OCI-M2 (cell line): ENCODE results near the gene SPNS2.

Experiments used
- DNase-seq: peaks from one replicate; lab custom pipeline; 2025; ENCODE audit not compliant: unreplicated experiment; lab: John Stamatoyannopoulos, UW

Gene SPNS2

DNA sequence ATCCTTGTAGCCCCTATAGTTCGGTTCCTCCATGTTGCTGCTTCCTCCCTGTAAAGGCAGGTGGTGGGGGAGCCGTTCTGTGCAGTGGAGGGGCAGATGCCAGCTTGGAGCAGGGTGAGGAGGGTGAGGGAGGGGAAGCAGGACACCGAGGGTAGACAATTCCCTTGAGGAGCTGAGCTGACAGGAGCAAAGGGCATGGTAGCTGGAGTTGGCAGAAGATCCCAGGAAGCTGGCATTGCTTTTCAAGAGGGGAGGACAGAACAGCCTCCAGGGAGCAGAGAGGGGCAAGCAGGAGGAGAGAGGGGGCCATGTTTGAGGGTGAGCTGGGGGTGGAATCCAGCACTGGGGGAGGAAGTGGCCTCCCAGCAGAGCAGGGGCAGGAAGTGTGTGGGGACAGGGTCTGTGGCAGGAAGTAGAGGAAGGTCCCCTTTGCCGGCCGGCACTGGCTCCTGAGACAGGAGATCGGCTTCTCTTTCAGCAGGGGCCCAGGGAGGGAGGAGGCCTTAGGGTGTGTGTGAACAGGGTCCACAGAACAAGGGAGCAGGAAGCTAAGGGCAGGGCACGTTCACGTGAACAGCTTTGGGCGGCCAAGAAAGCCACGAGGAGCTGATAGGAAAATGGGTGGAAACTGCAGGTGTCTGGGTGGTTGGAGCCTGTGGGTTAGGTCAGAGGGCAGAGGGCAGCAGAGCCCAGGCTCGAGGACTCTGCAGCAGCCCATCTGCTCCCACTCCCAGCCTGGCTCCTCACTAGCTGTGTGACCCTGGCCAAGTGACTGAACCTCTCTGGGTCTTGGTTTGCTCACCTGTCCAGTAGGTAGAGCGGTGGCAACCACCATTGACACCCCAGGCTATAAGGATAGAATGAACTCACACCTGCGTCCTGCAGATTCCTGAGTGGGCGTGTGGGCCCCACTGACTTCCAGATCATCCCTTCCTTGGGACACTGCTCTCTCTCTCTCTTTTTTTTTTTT lies 17.5 kb upstream of the SPNS2 start:
- no peak for DNase-seq

DNA sequence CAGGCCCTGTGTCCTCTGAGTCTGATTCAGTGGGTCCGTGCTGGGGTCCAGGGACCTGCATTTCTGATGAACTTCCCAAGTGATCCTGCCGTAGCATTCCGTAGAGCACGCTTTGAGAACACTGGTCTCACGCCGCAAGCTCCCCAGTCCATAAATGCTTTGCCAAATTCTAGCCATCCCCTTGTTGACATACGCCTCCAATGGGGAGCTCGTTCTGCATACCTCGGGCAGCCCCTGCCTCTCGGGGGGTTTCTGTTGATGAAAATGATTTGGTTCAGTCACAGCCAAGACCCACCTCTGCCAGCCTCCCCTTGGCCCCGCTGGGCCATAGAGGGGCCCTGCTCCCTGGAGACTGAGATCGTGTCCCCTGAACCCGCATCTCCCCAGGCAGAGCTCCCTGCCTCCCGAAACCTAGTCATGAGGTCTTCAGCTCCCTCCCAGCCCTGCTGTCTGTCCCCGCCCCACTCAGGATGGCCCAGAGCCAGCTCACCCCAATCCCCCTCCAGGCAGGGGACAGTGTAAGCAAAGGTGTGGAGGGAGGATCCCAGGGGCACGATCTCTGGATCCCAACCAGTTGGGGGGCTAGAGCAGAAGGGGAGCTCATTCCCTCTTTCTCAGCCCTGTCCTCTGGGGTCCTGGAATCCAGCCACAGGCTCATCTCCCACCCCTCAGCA lies 16.2 kb upstream of the SPNS2 start:
- DNase-seq, result no peak

DNA sequence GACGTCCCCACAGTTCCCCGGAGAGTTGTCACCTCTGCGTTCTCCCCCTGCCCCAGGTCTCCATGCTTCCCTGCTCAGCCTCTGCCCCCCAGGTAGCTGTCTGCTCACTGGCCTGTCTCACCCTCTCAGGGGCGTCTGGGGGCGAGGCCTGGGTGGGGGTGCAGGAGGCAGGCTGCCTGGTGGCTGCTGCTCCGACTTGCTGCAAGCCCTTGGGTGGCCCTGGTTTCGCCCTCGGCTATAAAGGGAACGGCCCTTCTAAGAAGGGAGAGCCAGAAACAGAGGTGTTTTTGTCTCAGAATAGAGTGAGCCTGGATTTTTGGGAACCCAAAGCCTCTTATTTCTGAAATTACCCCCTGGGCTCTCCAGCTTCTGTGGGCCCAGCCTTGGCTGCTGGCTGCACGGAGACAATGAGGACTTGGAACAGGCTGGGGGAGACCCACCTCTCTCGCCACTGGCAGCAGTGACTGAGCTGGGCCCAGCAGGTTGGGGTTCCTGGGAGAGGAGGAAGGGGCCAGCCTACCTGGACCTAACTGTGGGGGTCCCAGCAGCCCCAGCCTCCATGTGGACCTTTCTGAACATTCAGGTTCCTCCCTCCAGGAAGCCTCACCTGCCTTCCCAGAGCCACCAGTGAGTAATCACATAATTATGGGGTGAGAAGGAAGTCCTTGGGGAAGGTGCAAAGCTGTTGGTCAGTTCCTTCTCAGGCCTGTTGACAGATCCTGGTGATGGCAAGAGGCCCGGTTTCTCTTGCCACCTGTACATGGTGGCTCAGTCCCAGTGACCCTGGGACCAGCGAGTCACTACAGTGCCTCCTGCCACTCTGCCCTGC lies 15.5 kb upstream of the SPNS2 start:
- no peak for DNase-seq

DNA sequence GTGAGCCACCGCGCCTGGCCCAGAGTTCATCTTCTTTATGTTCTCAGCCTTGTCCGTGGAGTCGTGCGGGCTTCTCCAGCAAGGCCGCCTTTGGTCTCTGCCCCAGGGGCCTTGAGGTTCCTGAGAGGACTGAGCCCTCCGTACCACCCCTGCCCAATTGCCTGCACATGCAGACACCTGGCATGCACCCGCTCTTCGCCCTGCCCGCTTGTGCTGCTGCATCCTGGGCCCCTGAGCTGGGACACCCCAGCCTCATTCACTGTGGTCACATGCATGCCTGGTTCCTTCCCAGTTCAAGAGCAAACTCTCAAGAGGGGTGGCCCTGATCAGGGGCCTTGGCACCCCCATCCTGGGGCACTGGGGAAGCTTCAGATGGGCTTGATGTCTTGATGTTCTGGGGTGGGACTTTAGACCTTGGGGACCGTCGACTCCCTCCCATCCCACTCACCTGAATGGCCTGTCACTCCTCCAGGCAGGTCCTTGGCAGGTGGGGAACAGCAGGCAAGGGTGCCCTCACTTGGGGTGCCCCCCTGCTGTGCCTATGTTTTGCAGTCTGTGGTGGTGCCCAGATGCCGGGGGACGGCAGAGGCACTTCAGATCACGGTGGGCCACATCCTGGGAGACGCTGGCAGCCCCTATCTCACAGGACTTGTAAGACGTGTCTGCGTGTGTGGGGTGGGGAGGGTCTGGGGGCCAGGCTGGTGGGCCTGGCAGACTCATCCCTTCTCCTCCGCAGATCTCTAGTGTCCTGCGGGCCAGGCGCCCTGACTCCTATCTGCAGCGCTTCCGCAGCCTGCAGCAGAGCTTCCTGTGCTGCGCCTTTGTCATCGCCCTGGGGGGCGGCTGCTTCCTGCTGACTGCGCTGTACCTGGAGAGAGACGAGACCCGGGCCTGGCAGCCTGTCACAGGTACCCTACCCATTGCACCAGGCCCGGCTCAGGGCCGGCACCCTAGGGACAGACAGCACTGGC lies 12.7 kb upstream of the SPNS2 start:
- DNase-seq, result no peak

DNA sequence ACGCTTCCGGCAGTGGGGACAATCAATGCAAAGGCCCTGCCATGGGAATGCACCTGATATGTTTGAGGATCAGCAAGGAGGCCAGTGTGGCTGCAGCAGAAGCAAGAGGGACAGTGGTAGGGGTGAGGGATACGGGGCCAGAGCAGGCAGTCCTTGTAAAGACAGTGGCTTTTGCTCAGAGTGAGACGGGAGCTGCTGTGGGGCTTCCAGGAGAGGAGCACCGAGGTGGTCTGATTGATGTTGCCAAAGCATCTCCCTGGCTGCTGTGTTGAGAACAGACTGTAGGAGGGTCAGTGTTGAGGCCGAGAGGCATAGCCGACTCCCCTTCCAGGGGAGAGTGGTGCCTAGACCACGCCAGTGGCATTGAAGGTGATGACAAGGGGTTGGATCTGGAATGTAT lies 11.4 kb upstream of the SPNS2 start:
- DNase-seq, result no peak

DNA sequence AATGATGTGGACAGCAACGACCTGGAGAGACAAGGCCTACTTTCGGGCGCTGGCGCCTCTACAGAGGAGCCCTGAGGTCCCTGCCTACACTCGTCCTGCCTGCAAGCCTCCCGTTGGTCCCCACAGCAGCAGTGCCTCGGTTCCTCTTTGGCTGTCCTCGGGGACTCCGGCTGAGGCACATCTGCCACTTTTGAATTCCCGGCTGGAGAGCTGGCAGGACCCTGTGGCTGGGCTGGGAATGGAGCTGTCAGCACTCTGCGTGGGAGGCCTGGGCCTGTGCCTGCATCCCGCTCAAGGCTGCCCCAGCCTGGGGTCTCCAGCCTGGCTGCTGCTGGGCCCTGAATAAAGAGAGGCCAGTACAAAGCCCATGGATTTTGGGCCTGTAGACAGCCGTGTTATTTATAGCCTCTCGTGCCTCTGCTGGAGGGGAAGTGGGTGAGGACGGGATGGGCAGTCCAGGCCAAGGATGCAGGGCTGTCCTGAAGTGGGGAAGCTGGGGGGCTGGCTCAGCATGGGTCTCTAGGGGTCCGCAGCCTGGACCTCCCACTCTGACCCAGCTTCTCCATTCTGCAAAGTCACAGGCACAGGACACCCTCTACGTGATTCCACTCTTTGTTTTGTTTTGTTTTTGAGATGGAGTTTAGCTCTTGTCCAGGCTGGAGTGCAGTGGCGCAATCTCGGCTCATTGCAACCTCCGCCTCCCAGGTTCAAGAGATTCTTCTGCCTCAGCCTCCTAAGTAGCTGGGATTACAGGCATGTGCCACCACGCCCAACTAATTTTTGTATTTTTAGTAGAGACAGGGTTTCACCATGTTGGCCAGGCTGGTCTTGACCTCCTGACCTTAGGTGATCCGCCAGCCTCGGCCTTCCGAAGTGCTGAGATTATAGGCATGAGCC lies 10.6 kb upstream of the SPNS2 start:
- DNase-seq, result no peak

DNA sequence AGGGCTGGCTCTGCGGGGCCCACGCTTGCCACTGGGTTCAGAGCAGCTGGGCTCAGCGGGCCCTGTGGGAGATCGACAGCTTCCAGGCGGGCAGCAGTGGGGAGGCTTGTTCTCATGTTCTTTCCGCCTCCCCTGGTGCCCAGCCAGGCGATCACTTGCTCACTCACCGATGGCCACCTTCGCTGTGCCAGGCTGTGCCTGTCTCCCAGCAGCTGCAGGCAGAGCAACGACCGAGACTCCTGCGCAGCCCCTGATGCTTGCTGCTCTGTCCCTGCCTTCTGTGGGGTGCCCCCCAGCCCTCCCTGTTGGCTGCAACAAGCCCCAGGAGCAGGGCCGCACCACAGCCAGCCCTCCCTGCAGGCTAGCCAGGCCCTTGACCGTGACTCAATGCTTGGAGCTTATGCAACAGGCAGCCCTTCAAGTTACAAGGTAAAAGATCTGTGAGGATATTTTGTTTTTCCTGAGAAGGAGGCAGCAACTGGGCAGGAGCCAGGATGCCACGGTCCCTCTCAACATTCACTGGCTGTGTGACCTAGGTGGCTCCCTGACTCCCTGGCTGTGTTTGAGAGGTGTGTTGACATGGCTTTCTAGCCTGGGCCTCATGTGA lies 9.6 kb upstream of the SPNS2 start:
- no peak for DNase-seq

DNA sequence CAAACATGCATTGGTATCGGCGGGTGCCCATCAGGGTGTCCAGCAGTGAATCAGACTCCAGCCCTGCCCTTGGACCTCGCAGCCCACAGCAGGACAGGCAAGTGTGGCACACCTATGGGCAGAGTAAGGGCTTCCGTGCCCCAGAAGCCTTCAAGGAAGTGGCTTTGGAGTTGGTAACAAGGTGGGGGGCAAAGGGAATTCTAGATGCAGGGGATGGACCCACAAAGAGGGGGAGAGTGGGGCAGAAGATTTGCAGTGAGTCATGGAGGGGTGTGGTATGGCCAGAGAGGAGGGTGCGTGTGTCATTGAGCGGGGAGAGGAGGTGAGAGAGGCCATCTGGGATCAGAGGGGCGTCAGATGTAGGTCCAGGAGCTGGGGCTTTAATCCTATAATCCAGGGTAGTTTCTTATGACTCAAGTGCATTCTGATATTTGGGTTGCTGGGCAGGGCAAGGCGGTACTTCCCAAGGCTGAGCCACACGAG lies 8.5 kb upstream of the SPNS2 start:
- DNase-seq, result no peak

DNA sequence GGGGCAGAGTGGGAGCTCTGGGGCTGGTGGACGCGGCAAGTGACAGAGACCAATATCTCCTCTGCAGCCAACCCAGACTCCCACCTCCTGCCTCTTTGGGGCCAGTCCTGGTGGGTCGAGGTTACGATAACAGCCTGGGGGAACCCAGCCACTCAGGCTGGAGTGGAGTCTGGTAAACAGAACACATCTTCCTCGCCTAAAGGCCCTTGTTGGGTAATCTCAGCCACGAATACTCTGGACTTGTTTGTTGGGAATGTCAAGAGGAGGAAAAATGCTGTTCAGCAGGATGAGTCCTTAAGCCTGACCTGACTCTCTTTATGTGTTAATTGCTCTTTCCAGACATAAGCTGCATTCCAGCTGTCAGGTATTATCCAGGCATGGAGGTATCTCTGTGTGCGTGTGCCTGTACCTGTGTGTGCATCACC lies 8.0 kb upstream of the SPNS2 start:
- DNase-seq, result no peak

DNA sequence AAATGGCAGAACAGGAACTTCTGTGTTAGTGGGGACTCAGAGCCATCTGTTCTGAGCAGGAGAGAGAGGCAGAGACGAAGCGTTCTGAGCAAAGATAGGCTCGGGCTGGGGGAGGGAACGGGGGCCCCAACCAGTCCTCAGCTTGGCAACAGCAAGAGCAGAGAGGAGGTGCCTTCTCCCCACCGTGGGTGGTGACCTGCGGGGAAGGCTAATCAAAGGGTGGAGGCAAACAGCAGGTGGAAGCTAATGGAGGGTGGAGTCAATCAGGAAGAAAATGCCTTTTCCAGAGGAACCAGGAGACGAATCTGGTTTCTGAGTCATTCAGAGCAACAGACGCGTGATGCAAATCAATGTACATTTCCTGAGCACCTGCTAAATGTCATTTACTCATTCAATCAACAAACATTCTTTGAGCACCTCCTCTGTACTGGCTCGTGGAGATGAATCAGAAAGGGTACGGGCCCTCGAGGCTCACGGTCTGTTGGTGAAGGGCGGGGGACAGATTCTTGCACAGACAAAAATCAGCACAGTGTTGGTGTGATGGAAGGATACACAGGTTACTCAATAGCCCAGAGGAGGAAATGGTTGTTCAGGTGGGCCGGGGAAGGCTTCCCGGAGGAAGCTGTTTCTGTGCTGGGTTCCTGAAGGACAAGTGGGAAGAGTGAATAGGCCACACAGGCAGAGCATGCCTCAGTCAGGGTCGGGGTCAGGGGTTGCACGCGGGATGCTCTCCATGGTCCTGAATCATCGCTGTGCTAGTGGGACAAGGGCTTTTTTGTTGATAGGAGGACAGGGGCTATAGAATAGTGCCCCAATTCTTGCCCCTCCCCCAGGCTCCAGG lies 5.7 kb upstream of the SPNS2 start:
- no peak for DNase-seq

DNA sequence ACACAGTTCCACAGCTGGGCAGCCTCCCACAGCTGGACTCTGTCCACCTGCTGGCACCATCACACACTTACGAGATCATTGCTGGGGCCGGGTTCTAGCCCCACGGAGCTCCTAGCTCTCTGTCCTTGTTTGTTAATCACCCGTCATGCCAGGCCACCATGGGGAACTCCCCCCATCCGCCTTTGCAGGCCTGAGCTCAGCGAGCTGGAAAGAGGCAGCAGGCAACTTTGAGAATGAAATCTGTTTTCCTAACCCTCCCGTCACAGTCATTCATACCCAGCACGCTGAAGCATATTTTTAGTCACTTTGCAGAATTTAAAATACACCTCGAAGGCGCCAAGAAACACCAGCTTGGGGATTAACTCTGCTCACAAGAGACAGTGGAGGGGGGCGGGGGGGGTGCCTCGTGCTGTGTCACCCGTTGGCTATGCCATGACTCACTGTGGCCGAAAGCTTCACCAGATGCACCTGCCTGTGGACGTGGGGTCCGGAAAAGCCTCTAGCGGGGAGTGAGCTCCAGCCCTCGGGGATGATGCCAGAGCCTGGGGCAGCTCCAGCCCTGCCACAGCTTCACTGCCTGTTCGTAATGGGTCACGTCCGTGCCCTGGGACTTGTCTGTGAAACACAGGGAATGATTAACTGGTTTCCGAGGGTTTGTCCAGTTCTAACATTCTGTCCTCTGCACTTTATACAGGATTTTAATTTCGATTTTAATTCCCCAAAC lies 1.4 kb upstream of the SPNS2 start:
- DNase-seq, result no peak

DNA sequence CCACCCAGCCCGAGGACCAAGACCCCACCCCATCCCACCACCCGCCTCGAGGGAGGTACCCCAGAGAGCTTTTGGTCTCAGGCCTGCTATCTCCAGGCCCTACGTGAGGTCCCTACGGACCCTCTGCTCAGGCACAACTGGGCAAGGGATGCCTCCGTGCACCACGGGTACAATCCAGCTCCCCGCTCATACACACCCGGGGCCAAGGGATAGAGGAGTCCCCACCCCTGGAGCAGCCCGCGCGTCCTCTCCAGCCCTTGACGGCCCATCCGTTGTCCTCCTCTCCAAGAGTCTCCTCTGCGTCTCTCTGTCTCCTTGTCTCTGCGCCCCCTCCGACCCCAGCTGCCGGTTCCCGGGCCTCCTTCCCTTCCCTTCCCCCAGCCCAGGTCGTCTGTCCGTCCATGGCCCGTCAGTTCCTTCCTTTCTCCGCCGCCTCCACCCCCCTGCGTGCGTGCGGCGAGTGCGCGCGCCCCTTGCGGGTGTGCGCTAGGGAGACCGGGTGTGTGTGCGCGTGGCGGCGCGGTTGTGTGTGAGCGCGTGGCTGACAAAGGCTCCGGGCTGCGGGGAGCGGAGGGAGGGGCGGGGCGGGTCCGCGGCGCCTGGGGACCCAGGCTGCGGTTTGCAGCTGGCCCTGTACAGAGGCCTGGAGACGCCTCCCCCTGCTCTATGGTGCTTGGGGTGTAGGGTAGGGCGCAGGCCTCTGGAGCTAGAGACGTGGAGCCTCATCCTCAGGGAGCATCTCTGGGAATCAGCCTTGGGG lies 930 bp downstream of the SPNS2 start:
- no peak for DNase-seq

DNA sequence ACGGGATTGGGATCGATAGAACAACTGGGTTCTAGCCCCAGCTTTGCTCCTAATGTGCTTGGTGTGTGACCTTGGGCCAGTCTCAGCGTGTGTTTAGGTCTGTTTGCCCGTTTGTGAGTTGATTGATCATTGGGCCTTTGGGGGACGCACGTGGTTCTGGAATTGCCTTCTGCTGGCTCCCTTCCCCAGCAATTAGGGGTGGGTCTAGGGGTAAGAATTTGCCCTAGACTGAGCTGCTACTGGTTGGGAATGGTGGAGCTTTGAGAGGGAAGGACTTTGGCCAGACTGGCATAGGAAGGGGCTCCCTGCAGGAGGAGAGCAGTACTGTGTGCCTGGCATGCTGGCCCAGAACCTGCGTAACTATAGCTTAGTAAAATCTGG lies 1.5 kb downstream of the SPNS2 start:
- DNase-seq, result no peak

DNA sequence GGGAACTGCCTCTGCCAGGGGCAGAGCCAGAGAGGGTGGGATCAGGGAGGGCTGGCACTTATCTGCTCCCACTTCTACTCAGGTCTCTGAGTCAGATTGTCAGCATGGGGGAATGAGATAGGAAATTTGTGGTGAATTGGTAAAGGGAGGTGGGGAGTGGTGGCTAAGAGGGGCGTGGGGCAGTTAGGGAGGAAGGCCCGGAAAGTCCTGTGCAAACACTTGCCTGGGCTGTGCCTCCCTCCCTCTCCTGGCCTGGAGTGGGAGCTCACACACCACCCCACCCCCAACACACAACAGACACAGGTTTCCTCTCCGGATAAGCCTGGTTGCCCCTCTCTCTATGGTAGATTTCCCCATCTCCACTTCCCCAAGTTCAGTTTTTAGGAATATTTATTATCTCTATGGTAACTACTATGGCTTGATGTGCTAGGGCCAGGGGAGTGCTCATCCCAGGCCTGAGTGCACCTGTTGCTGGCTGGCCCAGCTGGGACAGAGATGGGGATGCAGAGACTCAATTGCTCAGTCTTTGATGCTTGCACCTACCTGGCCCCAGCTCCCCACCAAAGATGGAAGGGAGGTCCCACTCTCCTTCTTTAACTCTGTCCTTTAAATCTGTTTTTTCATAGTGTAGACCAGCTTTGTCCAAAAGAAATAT lies 2.7 kb downstream of the SPNS2 start:
- peak; percentile 67 for DNase-seq

DNA sequence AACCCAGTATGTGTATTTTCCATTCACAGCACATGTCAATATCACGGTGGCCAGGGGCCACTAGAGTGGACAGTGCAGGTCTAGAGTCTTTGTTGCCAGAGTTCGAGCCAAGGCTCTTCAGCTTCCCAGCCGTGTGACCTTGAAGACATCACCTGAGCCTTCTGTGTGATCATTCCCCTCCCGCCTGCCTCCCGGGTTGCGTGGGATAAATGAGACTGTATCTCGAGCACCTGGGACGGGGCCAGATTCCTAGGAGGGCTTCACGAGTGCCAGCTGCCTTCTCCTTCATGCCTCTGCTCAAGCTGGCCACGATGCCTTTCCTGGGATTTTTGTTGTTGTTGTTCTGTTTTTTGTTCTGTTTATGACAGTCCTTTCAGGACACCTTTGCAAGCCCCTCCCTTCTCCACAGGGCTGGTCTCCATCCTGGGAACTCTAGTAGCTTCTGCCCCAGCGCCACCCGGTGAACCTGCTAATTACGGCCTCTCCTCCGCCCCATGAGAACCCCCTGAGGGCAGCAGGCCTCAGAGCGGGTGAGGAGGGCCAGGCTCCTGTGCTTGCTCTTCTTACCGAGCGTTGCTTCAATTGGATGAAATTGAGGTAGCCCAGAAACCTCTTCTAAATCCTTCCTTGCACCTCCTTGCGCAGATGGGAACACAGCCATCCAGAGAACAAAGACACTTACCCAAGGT lies 3.9 kb downstream of the SPNS2 start:
- no peak for DNase-seq
